Stimulated activated CD4-positive, alpha-beta T cell treated with anti-CD3 and anti-CD28 coated beads, Interleukin-2, amount 100 ng/mL, for 4 hours (primary cell): ENCODE data around the gene SLC25A39.
A peak's percentile ranks its signal among the peaks of the same experiment; 100 is the strongest.
"Not testable (repeated sequence)": the region's sequence is repeated elsewhere in the genome, so short reads cannot be mapped to it uniquely, and the experiment has no call there.

Source experiments
- DNase-seq: peaks from one replicate; pipeline ENCODE4 v3.0.0-alpha.2; 2020; ENCODE audit warnings: low read depth

Gene SLC25A39, protein sequence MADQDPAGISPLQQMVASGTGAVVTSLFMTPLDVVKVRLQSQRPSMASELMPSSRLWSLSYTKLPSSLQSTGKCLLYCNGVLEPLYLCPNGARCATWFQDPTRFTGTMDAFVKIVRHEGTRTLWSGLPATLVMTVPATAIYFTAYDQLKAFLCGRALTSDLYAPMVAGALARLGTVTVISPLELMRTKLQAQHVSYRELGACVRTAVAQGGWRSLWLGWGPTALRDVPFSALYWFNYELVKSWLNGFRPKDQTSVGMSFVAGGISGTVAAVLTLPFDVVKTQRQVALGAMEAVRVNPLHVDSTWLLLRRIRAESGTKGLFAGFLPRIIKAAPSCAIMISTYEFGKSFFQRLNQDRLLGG

DNA sequence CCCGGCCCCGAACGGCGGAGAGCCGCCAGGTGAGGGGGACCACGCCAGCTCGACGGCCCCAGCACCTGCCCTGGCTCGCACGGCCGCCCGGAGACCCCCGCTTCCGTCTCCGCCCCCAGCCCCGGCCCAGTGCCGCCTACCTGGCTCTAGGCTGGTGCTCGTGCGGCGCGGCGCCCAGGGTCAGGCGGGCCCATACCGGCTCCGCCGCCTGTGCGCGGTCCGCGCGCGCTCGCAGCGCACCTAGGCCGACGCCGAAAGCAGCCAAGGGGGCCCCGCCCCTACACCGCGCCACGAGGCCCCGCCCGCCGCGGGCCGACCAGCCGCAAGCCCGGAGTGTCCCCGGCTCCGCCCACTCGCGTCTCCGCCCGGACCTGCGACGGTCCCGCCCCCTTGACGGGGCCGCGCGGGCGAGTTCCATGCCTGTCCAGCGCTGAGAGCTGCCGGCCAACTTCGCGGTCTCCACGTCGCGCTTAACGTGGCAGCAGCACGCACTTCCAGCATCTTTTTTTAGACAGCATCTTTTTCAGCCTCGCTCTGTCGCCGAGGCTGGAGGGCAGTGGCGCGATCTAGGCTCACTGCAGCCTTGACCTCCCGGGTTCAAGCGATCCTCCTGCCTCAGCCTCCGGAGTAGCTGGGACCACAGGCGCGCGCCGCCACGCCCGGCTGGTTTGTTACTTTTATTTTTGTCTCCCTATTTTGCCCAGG lies at the start of gene SLC25A39:
TSS of gene SLC25A39 (minus strand) at position 253 of the 705 bp plus-strand sequence. CDS start 1,261 bp downstream, outside the sequence.
- peak; percentile 93 for DNase-seq

DNA sequence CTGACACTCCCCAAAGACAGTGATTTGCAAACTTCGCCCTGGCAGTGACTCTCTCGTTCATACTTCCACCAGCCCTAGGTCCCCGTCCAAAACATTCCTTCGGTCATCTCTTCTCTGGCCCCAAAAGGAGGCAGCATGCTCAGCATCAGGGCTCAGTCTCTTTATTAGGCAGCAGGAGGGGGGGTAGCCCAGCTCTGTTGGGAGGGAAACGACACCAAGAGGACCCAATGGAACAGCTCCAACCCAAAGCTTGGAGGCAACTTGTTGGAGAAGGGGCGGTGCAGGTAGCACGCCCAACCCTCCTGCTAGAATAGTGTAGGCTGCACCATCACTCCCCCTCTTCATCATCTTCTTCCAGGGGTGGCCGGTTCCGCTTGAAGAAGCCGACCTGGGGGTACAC lies 47.4 kb upstream of the SLC25A39 start:
- no peak for DNase-seq

DNA sequence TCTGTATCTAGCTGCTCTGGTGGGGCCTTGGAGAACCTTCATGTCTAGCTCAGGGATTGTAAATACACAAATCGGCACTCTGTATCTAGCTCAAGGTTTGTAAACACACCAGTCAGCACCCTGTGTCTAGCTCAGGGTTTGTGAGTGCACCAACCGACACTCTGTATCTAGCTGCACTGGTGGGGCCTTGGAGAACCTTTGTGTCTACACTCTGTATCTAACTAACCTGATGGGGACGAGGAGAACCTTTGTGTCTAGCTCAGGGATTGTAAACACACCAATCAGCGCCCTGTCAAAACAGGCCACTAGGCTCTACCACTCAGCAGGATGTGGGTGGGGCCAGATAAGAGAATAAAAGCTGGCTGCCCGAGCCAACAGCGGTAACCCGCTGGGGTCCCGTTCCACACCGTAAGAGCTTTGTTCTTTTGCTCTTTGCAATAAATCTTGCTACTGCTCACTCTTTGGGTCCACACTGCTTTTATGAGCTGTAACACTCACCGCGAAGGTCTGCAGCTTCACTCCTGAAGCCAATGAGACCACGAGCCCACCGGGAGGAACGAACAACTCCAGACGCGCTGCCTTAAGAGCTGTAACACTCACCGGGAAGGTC lies 44.9 kb upstream of the SLC25A39 start:
- DNase-seq: not testable (repeated sequence)

DNA sequence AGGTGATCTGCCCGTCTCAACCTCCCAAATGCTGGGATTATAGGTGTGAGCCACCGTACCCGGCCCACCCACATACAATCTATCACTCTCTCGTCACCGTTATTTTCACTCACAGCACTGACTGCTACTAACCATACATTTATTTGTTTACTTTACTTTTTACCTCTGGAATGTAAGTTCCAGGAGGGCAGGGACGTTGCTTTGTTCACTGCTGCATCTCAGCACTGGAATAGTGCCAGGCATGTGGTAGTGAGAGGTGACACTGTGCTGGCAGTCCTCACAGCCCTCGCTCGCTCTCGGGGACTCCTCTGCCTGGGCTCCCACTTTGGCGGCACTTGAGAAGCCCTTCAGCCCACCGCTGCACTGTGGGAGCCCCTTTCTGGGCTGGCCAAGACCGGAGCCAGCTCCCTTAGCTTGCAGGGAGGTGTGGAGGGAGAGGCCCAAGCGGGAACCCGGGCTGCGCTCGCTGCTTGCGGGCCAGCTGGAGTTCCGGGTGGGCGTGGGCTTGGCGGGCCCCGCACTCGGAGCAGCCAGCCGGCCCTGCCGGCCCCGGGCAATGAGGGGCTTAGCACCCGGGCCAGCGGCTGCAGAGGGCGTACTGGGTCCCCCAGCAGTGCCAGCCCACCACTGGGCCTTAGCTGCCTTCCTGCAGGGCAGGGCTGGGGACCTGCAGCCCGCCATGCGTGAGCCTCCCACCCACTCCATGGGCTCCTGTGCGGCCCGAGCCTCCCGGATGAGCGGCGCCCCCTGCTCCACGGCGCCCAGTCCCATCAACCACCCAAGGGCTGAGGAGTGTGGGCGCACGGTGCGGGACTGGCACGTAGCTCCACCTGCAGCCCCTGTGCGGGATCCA lies 44.0 kb upstream of the SLC25A39 start:
- DNase-seq: not testable (repeated sequence)

DNA sequence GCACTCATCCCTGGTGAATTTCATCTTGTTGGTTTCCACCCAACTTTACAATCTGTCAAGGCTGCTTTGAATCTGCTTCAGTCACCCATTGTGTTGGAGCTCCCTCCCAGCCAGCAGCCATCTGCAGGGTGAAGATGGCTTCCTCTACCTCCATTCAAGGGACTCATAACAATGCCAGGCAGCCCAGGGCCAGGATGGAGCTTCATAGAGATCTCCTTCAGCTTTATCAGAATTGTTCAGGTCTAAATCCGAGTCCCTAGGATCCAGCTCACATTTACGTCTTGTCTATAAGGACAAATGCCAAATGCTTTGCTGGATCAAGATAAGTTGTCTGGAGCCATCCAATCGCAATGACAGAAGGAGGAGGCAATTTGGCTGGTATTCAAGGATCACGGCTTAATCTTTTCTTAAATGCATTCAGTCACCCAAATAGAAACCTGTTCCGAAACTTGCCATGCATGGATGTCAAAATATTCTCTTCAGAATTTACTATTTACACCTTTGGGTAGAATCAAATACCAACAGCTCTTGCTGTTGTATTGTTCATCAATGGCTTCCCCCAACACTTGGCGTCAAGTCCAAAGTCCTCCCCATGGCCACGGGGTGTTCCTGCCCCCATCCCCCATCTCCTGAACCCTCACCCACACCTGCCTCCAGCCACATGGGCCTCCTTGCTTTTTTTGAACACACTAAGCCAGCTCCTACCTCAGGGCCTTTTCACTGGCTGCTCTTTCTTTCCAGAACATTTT lies 42.8 kb upstream of the SLC25A39 start:
- no peak for DNase-seq

GRCh38 chr17:44365051-44365450 lies 40.4 kb upstream of the SLC25A39 start:
- not testable (repeated sequence) for DNase-seq

DNA sequence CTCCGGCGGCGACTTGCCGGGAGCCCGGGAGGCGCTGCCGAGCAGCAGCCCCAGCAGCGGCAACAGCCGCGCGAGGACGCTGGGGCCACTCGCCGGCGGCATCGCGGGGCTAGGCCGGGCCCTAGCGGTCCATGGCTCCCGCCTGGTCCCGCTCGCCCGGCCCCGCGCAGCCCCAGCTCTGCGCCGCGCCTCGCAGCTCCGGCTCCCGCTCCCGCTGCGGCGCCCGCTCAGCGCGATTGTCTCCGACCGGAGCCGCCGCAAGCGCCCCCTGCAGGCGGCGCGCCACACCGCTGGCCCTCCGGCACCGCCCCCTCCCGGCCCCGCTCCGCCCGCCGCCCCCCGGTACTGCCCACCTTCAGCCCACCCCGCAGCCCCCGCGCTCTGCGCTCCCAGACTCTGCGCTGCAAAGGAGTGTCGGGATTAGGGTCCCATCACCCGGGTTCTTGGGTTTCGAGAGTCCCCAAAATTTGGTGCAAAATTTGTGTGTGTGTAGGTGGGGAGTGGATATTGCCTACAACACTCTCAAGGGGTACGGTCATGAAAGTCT lies 39.1 kb upstream of the SLC25A39 start, which contains the start of gene FAM171A2:
TSS of gene FAM171A2 (minus strand) at position 241 of the 547 bp plus-strand sequence. CDS start at position 102, 139 bp downstream.
- peak; percentile 47 for DNase-seq

GRCh38 chr17:44362949-44363612 lies 38.5 kb upstream of the SLC25A39 start:
- no peak for DNase-seq

DNA sequence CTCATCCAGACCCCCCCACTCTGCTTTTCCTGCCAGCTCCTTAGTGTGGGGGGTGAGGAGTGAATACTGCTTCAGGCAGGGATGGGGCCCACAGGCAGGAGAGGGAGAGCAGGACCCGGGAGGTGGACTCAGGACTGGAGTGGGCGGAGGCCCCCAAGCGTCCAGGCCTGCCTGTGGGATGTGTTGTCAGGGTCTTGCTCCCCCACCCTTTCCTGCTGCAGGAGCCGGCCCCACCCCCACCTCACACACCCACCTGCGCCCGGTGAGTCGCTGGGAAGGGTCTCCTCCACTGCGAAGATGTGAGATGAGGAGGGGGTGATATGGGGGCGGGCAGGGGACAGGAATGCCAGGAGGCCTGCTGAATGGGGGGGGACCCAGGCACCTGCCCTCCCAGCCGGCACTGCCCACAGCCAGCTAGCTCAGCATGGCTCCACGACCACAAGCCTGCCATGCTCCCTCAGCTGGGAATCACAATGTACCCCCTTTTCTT lies 37.9 kb upstream of the SLC25A39 start:
- no peak for DNase-seq

DNA sequence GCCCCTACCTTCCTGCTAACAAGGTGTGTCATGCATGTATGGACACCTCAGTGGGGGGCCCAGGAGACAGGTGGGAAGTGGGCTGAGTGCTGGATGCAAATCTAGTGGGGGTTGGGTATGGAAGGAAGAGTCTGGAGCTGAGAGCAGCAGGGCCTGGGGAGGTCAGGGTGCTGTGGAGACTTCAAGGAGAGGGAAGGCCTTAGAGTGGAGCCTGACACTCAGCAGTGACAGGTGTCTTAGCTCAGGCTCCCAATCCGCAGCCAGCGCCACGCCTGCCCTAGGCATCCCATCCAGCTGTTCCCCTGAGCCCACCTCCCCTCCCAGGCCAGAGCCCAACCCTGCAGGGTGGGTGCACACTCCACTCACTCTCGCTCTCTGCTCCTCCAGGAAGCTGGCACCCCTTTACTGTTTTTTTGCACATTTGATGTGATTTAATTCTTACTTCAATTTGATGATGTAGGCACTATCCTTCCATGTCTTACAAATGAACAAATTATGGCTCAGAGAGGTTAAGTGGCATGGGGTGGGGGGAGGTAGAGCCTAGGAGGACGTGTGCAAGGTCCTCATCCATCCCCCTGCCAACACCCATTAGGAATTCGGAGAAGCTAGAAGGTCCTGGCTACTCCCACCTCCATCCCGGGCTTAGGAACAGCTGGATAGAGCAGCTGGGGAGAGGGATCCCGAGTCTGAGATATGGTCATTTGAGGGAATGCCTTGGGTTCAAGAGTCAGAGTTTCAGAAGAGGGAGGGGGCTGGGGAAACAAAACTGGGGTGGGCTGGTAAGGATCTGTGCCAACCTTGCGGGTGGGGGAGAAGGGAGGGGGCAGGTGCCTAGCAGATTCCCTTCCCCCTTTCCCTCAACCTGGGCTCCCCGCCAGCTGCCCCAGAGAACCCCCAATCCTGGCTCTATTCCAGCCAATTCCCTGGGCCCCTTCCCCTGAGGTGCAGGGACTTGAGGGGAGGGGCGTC lies 37.0 kb upstream of the SLC25A39 start:
- DNase-seq: no peak

DNA sequence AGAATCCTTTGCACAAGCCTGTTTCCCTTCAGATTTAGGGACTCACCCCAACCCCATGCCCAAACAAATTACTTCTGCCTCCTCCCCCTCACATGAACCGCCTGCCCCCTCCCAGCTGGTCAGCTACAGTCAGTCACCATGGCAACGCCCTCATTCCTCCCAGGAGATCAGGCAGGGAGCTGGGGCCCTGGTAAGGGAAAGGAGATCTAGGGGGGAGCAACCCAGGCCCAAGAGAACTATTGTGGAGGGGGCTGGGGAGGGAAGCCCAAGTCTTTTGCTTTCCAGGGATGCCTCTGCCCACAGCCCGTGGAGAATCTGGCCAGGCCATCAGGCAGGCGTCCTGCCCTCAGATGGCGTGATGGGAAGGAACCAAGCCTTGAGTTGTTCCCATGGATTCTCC lies 36.2 kb upstream of the SLC25A39 start:
- no peak for DNase-seq

GRCh38 chr17:44360144-44360533 lies 35.5 kb upstream of the SLC25A39 start:
- DNase-seq: no peak

DNA sequence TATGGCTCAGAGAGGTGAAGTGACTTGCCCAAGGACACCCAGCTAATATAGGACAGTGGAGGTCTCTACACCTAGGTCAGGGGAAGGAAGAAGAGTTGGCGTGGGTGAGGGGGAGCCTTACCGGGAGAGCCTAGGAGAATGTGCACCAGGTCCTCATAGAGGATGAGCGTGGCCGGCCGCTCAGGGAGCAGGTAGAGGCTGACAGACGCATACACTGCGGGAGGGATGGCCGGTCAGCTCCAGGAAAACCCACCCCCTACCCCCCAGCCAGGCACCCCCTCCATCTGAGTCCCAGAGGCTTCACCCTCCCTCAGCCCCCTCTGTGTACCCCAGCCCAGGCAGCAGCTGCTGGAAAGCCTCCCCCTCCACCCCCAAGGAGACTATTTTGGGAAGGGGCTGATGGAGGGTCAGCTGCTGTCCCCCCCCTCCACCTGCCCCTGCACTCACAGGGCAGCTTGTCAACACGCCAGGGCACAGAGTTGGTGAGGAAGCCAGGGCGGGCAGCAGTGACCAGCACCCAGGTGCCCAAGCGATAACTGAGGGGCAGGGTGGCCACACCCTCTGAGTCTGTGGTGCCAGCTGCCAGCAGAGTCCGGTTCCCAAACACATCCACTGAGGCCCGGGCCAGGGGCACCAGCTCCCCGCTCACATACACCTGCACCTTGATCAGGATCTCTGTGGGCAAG lies 35.0 kb upstream of the SLC25A39 start:
- no peak for DNase-seq

- no peak for DNase-seq
Observed at GRCh38 chr17:44359006-44359405, 34.4 kb upstream of the SLC25A39 start.

GRCh38 chr17:44358066-44358465 lies 33.4 kb upstream of the SLC25A39 start:
- no peak for DNase-seq

DNA sequence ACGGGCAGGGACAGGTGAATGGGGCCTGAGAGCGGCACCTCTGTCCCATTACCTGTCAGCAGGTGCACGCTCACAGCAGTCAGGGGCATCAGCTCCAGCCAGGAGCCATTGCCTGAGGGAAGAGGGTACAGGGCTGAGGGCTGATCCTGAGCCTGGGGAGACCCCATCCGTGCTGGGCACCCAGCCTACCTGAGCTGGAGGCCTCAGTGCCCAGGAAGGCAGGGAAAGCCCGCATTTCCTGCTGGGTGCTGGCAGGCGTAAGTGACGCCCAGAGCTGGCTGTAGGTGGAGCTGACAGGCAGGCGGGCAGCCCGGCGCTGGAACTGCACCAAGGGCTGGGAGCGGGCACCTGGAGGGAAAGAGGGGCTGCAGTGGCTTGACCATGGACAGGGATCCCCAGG lies 31.6 kb upstream of the SLC25A39 start:
- no peak for DNase-seq

GRCh38 chr17:44355642-44356099 lies 31.0 kb upstream of the SLC25A39 start:
- DNase-seq: no peak
